ENCODE measurements around the gene ZNFX1. TPM values are rescaled to one million over a fixed set of nuclear protein-coding genes. Genes with fewer than 3 reads are reported as not detected.
A peak's percentile ranks its signal among the peaks of the same experiment; 100 is the strongest.

Gene ZNFX1
- total and polyA plus RNA-seq, 9 of the 15 experiments (the other 6 are each of a cell fraction or from before 2014, with no cell fraction given), result 3.8 to 13.8 (median 10.3) TPM

DNA sequence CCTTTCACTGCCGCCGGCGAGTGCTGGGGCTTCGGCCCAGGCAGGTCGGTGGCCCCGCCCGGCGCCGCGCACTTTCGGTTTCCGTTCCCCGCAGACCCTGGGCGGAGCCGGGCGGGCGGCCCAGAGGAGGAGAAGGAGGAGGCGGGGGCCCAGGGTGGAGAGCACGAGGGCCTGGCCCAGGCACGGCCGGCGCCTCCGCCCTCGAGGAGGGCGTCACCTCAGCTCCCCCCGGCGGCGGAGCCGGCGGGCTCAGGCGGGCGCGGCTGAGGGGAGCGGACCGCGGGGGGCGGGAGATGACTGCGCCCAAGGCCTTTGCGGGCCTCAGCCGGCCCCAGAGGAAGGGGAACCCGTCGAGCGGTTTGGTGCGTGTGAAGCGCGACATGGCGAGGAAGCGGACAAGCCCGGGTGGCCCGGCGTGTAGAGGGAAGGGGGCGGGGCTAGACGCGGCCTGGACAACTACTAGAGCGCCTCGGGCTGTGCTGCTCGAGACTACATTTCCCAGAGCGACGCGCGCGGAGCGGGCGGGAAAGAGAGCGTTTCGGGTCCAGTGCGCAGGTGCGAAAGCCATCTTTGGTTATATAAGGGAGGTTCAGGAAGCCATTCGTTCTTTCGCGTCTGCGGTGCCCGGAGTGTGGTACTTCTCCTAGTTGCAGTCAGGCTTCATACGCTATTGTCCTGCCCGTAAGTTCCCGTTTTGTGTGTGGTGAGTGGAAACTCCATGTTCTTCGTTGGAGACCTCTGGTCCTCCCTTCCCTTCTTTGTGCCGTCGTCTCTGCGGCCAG, at the start of gene ZNFX1 (continued):
- TF ChIP-seq, protein P1, sequence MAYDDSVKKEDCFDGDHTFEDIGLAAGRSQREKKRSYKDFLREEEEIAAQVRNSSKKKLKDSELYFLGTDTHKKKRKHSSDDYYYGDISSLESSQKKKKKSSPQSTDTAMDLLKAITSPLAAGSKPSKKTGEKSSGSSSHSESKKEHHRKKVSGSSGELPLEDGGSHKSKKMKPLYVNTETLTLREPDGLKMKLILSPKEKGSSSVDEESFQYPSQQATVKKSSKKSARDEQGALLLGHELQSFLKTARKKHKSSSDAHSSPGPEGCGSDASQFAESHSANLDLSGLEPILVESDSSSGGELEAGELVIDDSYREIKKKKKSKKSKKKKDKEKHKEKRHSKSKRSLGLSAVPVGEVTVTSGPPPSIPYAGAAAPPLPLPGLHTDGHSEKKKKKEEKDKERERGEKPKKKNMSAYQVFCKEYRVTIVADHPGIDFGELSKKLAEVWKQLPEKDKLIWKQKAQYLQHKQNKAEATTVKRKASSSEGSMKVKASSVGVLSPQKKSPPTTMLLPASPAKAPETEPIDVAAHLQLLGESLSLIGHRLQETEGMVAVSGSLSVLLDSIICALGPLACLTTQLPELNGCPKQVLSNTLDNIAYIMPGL (CRISPR knock-in tag; IDR thresholded peaks at IDR 0.05), result no peak; the same call in 1 of the 2 replicates
- TF ChIP-seq RBFOX2 (IDR thresholded peaks at IDR 0.05; ENCODE audit: low read depth, low read length) (peak; percentile 96), PTRF (tag; IDR thresholded peaks at IDR 0.05) (no peak), OTX1 (CRISPR knock-in tag; IDR thresholded peaks at IDR 0.05) (peak; percentile 92), ZNF408 (CRISPR knock-in tag; IDR thresholded peaks at IDR 0.05; ENCODE audit: low read depth) (no peak), CREM (IDR thresholded peaks at IDR 0.05; ENCODE audit: low read depth) (peak; percentile 87), ETV5 (CRISPR knock-in tag; IDR thresholded peaks at IDR 0.05; ENCODE audit: low read depth) (0 out of 2 replicates have a peak, but pooled peaks have one; percentile 35), ZNF77 (CRISPR knock-in tag; IDR thresholded peaks at IDR 0.05) (no peak), ZBTB1 (CRISPR knock-in tag; IDR thresholded peaks at IDR 0.05; ENCODE audit: borderline replicate concordance, low read depth) (peak; percentile 74; the same call in 1 of the 2 replicates), POLR3G (IDR thresholded peaks at IDR 0.05; ENCODE audit: extremely low read depth, insufficient read length, insufficient replicate concordance) (no peak), MTA3 (IDR thresholded peaks at IDR 0.05; ENCODE audit: borderline replicate concordance) (peak; percentile 98), NCOA1 (IDR thresholded peaks at IDR 0.05; ENCODE audit: low read depth) (peak; percentile 48; the same call in 1 of the 2 replicates), ZNF263 (CRISPR knock-in tag; IDR thresholded peaks at IDR 0.05; ENCODE audit: borderline replicate concordance) (peak; percentile 42; the same call in 1 of the 2 replicates), MEF2D (tag; conservative IDR thresholded peaks at IDR 0.05; ENCODE audit: low read depth) (no peak)
- TF ChIP-seq, protein P2, sequence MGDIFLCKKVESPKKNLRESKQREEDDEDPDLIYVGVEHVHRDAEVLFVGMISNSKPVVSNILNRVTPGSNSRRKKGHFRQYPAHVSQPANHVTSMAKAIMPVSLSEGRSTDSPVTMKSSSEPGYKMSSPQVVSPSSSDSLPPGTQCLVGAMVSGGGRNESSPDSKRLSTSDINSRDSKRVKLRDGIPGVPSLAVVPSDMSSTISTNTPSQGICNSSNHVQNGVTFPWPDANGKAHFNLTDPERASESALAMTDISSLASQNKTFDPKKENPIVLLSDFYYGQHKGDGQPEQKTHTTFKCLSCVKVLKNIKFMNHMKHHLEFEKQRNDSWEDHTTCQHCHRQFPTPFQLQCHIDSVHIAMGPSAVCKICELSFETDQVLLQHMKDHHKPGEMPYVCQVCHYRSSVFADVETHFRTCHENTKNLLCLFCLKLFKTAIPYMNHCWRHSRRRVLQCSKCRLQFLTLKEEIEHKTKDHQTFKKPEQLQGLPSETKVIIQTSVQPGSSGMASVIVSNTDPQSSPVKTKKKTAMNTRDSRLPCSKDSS (IDR thresholded peaks at IDR 0.05; ENCODE audit: low read depth, partially characterized antibody), result no peak
- TF ChIP-seq, protein P3, sequence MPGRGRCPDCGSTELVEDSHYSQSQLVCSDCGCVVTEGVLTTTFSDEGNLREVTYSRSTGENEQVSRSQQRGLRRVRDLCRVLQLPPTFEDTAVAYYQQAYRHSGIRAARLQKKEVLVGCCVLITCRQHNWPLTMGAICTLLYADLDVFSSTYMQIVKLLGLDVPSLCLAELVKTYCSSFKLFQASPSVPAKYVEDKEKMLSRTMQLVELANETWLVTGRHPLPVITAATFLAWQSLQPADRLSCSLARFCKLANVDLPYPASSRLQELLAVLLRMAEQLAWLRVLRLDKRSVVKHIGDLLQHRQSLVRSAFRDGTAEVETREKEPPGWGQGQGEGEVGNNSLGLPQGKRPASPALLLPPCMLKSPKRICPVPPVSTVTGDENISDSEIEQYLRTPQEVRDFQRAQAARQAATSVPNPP (IDR thresholded peaks at IDR 0.05; ENCODE audit: borderline replicate concordance, insufficient read depth, insufficient read length), result no peak
- TF ChIP-seq, protein P4, sequence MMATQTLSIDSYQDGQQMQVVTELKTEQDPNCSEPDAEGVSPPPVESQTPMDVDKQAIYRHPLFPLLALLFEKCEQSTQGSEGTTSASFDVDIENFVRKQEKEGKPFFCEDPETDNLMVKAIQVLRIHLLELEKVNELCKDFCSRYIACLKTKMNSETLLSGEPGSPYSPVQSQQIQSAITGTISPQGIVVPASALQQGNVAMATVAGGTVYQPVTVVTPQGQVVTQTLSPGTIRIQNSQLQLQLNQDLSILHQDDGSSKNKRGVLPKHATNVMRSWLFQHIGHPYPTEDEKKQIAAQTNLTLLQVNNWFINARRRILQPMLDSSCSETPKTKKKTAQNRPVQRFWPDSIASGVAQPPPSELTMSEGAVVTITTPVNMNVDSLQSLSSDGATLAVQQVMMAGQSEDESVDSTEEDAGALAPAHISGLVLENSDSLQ (IDR thresholded peaks at IDR 0.05), result no peak; the same call in 1 of the 2 replicates
- TF ChIP-seq, protein P5, sequence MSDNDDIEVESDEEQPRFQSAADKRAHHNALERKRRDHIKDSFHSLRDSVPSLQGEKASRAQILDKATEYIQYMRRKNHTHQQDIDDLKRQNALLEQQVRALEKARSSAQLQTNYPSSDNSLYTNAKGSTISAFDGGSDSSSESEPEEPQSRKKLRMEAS (CRISPR knock-in tag; IDR thresholded peaks at IDR 0.05), result peak; percentile 85
- TF ChIP-seq, protein P6, sequence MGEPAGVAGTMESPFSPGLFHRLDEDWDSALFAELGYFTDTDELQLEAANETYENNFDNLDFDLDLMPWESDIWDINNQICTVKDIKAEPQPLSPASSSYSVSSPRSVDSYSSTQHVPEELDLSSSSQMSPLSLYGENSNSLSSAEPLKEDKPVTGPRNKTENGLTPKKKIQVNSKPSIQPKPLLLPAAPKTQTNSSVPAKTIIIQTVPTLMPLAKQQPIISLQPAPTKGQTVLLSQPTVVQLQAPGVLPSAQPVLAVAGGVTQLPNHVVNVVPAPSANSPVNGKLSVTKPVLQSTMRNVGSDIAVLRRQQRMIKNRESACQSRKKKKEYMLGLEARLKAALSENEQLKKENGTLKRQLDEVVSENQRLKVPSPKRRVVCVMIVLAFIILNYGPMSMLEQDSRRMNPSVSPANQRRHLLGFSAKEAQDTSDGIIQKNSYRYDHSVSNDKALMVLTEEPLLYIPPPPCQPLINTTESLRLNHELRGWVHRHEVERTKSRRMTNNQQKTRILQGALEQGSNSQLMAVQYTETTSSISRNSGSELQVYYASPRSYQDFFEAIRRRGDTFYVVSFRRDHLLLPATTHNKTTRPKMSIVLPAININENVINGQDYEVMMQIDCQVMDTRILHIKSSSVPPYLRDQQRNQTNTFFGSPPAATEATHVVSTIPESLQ (CRISPR knock-in tag; IDR thresholded peaks at IDR 0.05), result no peak; the same call in 1 of the 2 replicates
